Parathyroid adenoma (tissue), 2 donors: ENCODE results near the gene NDRG3.
A peak's percentile ranks its signal among the peaks of the same experiment; 100 is the strongest.

Experiments used
- H2AFZ ChIP-seq: fragments of 300-600 bp; sonication (generic); one replicate; pipeline ENCODE4 v1.7.0; 2017; ENCODE audit warnings: antibody characterized with exemption, mild to moderate bottlenecking
- H3K27ac ChIP-seq: fragments of 300-600 bp; sonication (generic); one replicate; pipeline ENCODE4 v1.7.0; 2017
- H3K27me3 ChIP-seq: fragments of 300-600 bp; sonication (generic); one replicate; pipeline ENCODE4 v1.7.0; 2017; ENCODE audit warnings: low read length; ENCODE audit not compliant: control insufficient read depth, insufficient read depth
- H3K36me3 ChIP-seq: fragments of 300-600 bp; sonication (generic); one replicate; pipeline ENCODE4 v1.7.0; 2017; ENCODE audit warnings: low read length; ENCODE audit not compliant: control insufficient read depth, insufficient read depth
- H3K4me1 ChIP-seq: fragments of 300-600 bp; sonication (generic); one replicate; pipeline ENCODE4 v1.7.0; 2017; ENCODE audit warnings: control low read depth
- H3K4me2 ChIP-seq: fragments of 300-600 bp; sonication (generic); one replicate; pipeline ENCODE4 v1.7.0; 2017; ENCODE audit warnings: low read length
- H3K4me3 ChIP-seq: fragments of 300-600 bp; sonication (generic); one replicate; pipeline ENCODE4 v1.7.0; 2017; ENCODE audit warnings: low read depth, low read length
- H3K79me2 ChIP-seq: fragments of 300-600 bp; sonication (generic); one replicate; pipeline ENCODE4 v1.7.0; 2017; ENCODE audit warnings: control low read depth
- H3K9ac ChIP-seq: fragments of 300-600 bp; sonication (generic); one replicate; pipeline ENCODE4 v1.7.0; 2017; ENCODE audit warnings: mild to moderate bottlenecking
- H3K9me3 ChIP-seq: fragments of 300-600 bp; sonication (generic); one replicate; pipeline ENCODE4 v1.7.0; 2017; ENCODE audit warnings: low read length; ENCODE audit not compliant: control insufficient read depth
- TF ChIP-seq, protein P1 (sequence below): fragments of 300-600 bp; sonication (generic); IDR thresholded peaks from one replicate; pipeline ENCODE4 v1.7.0; 2017; ENCODE audit warnings: antibody characterized with exemption, mild to moderate bottlenecking
- donor health status: primary hyperparathyroidism.

The NDRG3 gene

DNA sequence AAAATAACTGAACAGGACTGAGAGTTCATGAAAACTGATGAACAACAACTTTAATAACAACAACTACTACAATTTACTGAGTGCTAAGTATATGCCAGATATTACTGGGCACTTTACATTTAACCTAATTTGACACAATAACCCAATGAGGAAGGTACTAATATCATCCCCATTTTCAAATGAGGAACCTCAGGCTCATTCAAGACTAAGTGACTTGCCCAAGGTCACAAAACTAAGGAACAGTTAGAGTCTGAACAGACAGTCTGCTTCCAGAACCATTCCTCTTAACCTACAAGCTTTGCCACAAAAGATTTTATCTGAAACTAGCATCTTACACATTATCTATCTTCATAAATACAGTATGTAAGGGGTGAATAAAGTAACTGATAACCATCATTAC is 10.6 kb upstream of the NDRG3 start:
- Histone ChIP-seq H3K27me3 (no peaks in the 10 kb centered on the region), H2AFZ (no peak overlapping the region), H3K4me3 (no peak overlapping the region), H3K4me2 (no peak overlapping the region), H3K9me3 (no peaks in the 10 kb centered on the region), H3K9ac (no peak overlapping the region), H3K36me3 (no peaks in the 10 kb centered on the region), H3K27ac (peak overlapping the region; percentile 58), H3K4me1 (no peaks in the 10 kb centered on the region), H3K79me2 (no peaks in the 10 kb centered on the region)
- TF ChIP-seq, protein P1, sequence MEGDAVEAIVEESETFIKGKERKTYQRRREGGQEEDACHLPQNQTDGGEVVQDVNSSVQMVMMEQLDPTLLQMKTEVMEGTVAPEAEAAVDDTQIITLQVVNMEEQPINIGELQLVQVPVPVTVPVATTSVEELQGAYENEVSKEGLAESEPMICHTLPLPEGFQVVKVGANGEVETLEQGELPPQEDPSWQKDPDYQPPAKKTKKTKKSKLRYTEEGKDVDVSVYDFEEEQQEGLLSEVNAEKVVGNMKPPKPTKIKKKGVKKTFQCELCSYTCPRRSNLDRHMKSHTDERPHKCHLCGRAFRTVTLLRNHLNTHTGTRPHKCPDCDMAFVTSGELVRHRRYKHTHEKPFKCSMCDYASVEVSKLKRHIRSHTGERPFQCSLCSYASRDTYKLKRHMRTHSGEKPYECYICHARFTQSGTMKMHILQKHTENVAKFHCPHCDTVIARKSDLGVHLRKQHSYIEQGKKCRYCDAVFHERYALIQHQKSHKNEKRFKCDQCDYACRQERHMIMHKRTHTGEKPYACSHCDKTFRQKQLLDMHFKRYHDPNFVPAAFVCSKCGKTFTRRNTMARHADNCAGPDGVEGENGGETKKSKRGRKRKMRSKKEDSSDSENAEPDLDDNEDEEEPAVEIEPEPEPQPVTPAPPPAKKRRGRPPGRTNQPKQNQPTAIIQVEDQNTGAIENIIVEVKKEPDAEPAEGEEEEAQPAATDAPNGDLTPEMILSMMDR, result no peak

DNA sequence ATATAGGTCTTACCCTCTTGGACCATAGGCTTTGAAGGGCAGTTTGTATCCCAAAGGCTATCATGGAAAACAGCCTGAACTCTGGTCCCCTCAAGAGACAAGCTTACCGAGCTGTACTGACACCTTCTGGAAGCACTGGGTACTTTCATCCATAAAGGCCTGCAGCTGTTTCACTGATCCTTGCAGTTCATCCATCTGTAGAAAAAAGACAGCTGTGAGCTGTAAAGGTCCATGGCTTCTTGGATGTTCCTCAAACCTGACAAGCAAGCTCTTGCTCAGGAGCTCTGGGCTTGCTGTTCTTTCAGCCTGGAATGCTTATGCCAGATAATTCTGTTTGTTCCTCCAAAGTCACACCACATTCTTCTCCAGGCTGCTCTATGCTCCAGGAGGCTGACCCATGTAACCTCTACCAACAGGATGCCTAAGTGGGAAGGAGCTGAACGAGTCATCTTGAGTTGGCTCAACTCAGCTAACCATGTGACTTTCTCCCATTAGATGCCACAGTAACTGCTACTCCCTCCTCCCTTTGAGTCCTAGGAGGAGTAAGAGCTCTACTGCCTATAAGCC is 8.8 kb upstream of the NDRG3 start:
- H3K27ac ChIP-seq, result no peak overlapping the region
- no peak overlapping the region for H3K4me3 ChIP-seq
- no peak overlapping the region for H2AFZ ChIP-seq
- no peaks in the 10 kb centered on the region for H3K27me3 ChIP-seq
- no peaks in the 10 kb centered on the region for H3K4me1 ChIP-seq
- no peaks in the 10 kb centered on the region for H3K36me3 ChIP-seq
- no peak overlapping the region for H3K4me2 ChIP-seq
- no peaks in the 10 kb centered on the region for H3K9me3 ChIP-seq
- TF ChIP-seq, protein P1, result peak; percentile 77
- H3K9ac ChIP-seq, result no peak overlapping the region
- no peaks in the 10 kb centered on the region for H3K79me2 ChIP-seq

DNA sequence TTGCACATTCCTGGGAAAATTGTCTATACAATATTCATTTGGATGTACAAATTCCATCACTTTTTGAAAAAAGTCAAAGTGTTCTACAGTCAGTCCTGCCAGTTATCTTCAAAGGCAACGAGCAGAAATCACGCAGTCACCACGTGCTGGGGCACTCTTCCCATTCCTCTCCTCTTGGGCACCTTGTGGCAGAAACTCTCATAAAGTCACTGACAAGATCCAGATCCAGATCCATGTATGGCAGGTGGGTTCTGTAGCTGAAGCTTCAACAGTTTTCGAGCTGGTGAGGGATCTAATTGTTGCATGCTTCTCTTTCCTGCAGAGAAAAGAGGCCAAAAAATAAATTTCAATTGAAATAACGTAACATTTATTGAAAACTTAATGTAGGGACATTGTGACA is 6.7 kb upstream of the NDRG3 start:
- Histone ChIP-seq H3K9me3 (no peaks in the 10 kb centered on the region), H3K9ac (no peak overlapping the region), H3K27me3 (no peaks in the 10 kb centered on the region), H3K4me2 (no peak overlapping the region), H3K36me3 (no peaks in the 10 kb centered on the region), H3K27ac (no peak overlapping the region), H2AFZ (no peak overlapping the region), H3K79me2 (no peaks in the 10 kb centered on the region), H3K4me3 (no peak overlapping the region), H3K4me1 (no peaks in the 10 kb centered on the region)
- TF ChIP-seq, protein P1, result no peak

DNA sequence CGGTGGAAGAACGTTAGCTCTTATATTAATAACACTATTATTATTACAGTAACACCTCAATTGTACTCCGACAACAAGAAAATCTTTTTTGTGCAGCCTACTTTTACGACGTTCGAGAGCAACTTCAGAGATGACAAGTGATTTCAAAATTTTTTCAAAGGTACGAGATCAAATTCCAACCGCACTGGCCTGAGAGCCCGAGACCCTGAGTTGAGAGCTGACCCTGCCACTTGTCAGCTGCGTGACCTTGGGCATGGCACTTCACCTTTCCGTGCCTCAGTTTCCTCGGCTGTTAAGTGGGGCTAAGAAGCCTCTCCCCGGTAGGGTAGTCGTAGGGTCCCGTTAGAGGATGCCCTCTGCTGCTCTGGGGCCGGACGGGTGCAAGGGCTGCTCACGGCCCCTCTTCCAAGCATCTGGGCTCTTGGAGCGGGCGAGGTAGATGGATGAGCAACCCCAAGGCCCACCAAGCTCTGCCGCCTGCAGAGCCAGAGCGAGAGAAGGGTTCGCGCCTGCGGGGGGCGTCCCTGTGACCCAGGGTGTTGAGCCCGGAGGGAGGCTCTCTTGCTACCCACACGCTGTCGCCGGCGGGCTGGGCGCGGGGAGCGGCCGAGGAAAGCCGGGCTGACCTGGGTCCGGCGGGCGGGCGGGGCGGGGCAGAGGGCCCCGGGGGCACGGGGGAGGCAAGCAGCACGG is 510 bp downstream of the NDRG3 start:
- H3K79me2 ChIP-seq, result peaks cover 1% of the 10 kb centered on the region
- no peaks in the 10 kb centered on the region for H3K27me3 ChIP-seq
- peak overlapping the region; percentile 27 for H3K27ac ChIP-seq
- H2AFZ ChIP-seq, result peak overlapping the region; percentile 72
- H3K9ac ChIP-seq, result peak overlapping the region; percentile 8
- H3K4me1 ChIP-seq, result peaks cover 4% of the 10 kb centered on the region
- peak overlapping the region; percentile 99 for H3K4me2 ChIP-seq
- TF ChIP-seq, protein P1, result no peak
- no peaks in the 10 kb centered on the region for H3K9me3 ChIP-seq
- H3K4me3 ChIP-seq, result peak overlapping the region; percentile 77
- no peaks in the 10 kb centered on the region for H3K36me3 ChIP-seq

DNA sequence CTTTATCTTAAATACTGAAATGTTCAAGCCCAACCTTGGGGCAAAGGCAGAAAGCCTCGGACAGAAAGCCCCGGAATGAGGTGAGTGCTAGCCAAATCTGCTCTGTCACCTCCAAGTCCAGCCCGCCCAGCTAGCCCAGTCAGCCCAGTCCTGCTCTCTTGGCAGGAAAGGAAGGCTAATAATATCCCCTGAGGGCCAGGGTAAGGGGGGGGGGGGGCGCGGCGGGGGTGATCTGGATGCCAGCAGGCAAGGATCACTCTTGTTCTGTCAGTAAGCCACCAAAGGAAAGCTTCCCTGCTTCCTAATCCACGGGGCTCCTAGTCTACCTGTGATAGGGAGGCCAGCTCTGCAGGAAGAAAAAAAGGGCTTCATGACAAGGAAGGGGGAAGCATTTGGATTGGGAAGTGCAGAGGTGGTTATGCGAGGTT is 1.1 kb downstream of the NDRG3 start:
- no peaks in the 10 kb centered on the region for H3K9me3 ChIP-seq
- H3K4me3 ChIP-seq, result peak overlapping the region; percentile 77
- H2AFZ ChIP-seq, result peak overlapping the region; percentile 72
- H3K27me3 ChIP-seq, result no peaks in the 10 kb centered on the region
- no peaks in the 10 kb centered on the region for H3K36me3 ChIP-seq
- H3K9ac ChIP-seq, result no peak overlapping the region
- H3K27ac ChIP-seq, result peak overlapping the region; percentile 27
- TF ChIP-seq, protein P1, result no peak
- H3K79me2 ChIP-seq, result peaks cover 6% of the 10 kb centered on the region
- peak overlapping the region; percentile 99 for H3K4me2 ChIP-seq
- peaks cover 4% of the 10 kb centered on the region for H3K4me1 ChIP-seq
